ENCODE measurements around the gene EHMT1. TPM values are rescaled to one million over a fixed set of nuclear protein-coding genes. Genes with fewer than 3 reads are reported as not detected.

EHMT1 gene
- total RNA-seq, 2 donors from 2014 or later, result 106 to 108 TPM

DNA sequence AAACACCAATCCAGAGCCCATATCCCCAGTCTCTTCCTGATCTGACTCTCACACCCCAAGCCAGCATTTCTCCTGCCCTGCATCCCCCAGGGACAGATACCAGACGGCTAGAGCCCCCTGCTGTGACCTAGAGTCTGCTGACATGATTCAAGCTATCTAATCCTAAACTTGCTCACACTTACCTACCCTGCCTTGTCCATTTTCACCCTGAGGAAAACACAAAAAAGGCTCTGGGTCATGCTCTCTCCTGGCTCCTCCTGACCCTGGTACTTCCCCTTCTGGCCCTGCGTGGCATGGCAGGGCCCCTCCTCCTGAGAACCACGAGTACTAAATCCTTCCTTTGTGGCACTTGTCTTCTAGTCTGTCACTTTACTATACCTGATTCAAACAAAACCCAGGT is 16.1 kb upstream of the EHMT1 start:
- Mint-ChIP-seq H3K27ac (peak overlapping the region; percentile 32), H3K4me3 (no peak overlapping the region), H3K27me3 (no peaks in the 10 kb centered on the region), H3K4me1 (peaks cover 25% of the 10 kb centered on the region), H3K36me3 (ENCODE audit: low read depth) (no peaks in the 10 kb centered on the region)
- DNase-seq, result no peak
- H3K9me3 ChIP-seq (ENCODE audit: control insufficient read depth, low read length, poor library complexity, severe bottlenecking), result no peaks in the 10 kb centered on the region
- ATAC-seq, result no peak

DNA sequence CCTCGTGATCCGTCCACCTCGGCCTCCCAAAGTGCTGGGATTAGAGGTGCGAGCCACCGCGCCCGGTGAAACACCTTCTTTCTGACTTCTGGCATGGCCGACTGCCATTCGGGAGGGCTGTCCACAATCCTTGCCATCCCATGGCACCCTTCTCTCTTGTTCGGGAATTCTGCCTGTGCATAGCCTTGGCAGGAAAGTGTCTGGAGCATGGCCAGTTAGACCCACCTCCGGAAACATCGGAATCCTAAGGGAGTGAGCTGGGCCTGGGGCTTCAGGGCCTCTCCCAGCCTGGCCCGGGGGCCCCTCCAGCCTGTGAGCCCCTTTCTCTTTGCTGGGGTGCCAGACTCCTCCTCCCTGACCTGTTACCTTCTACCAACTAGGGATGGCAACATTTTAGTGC is 14.9 kb upstream of the EHMT1 start:
- Mint-ChIP-seq H3K36me3 (ENCODE audit: low read depth) (no peaks in the 10 kb centered on the region), H3K4me1 (peaks cover 21% of the 10 kb centered on the region), H3K4me3 (peak overlapping the region; percentile 65), H3K27ac (peak overlapping the region; percentile 32), H3K27me3 (no peaks in the 10 kb centered on the region)
- DNase-seq, result no peak
- H3K9me3 ChIP-seq (ENCODE audit: control insufficient read depth, low read length, poor library complexity, severe bottlenecking), result no peaks in the 10 kb centered on the region
- no peak for ATAC-seq

DNA sequence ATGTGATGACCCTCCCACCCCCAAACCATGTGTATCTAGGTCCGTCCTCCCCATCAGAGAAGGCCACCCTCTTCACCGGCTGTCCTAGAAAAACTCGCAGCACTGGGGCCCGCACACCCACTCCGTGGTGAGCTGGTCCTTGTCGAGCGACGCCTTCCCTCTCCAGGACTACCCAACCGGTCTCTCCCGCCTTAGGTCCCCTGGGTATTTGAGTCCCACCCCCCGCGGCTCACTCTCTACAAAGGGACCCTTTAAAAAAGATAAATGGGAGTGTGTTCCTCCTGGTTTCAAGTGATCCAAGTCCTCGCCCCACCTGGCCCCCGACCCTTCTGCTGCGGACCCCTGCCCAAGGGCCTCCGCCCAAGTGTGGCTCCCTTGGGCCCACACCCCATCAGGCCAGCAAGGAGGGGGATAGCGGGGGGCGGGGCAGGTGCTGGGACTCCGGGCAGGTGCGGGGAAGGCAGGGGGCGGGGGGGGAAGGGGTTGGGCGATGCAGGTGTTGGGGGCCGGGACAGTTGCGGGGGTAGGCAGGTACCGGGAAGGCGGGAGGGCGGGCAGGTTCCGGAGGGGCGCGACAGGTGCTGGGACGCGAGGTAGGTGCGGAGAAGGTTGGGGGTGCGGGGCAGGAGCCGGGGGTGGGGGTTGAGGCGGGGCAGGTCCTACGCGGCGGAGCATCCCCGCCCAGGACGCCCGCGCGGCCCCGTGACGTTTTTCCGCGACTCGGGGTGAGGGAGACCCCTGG is 14.3 kb upstream of the EHMT1 start:
- no peak for DNase-seq
- H3K36me3 Mint-ChIP-seq (ENCODE audit: low read depth), result no peaks in the 10 kb centered on the region
- no peak for ATAC-seq
- H3K27ac Mint-ChIP-seq, result no peak overlapping the region
- no peaks in the 10 kb centered on the region for H3K27me3 Mint-ChIP-seq
- peak overlapping the region; percentile 65 for H3K4me3 Mint-ChIP-seq
- peaks cover 21% of the 10 kb centered on the region for H3K4me1 Mint-ChIP-seq
- no peaks in the 10 kb centered on the region for H3K9me3 ChIP-seq (ENCODE audit: control insufficient read depth, low read length, poor library complexity, severe bottlenecking)

DNA sequence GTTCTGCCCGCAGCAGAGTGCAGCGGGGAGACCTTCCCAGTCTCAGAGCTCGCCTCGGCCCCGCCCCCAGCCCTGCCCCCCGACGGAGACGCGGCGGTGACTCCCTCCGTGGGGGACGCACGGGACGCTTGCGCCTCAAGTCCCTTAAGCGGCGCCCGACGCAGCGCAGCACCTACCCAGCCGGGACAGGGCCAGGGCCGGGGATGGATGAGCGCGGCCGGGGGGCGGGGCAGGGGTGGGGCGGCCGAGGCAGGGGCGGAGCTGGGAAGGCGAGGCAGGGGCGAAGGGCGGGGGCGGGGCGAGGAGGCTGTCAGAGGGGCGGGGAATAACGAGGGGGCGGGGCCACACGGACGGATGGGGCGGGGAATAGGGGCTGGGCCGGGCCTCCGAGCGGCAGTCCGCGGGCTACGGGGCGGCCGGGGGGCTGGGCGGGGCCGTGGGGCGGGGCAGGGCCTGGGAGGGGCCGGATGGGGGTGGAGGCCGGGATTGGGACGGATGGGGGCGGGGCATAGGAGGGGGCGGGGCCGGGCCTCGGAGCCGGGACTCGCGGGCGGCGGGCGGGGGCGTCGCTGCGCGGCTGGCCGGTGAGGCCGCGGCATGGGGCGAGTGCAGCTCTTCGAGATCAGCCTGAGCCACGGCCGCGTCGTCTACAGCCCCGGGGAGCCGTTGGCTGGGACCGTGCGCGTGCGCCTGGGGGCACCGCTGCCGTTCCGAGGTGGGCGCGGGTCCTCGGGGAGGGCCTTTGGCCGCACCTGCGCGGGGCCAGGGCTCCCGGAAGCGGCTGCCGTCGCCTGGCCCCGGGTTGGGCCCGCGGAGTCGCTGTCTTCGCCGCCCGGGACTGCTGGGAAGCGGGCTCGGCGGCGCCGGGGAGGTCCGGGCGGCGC is 13.4 kb upstream of the EHMT1 start, which contains the start of gene ARRDC1:
Gene ARRDC1 (plus strand): TSS at position 566 of the 884 bp plus-strand sequence. CDS start 32 bp downstream, at position 598.
- DNase-seq (peak; percentile 74 to 94 (median 93)), ATAC-seq (peak; percentile 85)
- Mint-ChIP-seq H3K4me1 (peaks cover 21% of the 10 kb centered on the region), H3K27me3 (no peaks in the 10 kb centered on the region), H3K27ac (no peak within 1 kb of the TSS), H3K36me3 (ENCODE audit: low read depth) (no peaks in the 10 kb centered on the region), H3K4me3 (peak within 1 kb of the TSS; percentile 90)
- H3K9me3 ChIP-seq (ENCODE audit: control insufficient read depth, low read length, poor library complexity, severe bottlenecking), result no peaks in the 10 kb centered on the region

DNA sequence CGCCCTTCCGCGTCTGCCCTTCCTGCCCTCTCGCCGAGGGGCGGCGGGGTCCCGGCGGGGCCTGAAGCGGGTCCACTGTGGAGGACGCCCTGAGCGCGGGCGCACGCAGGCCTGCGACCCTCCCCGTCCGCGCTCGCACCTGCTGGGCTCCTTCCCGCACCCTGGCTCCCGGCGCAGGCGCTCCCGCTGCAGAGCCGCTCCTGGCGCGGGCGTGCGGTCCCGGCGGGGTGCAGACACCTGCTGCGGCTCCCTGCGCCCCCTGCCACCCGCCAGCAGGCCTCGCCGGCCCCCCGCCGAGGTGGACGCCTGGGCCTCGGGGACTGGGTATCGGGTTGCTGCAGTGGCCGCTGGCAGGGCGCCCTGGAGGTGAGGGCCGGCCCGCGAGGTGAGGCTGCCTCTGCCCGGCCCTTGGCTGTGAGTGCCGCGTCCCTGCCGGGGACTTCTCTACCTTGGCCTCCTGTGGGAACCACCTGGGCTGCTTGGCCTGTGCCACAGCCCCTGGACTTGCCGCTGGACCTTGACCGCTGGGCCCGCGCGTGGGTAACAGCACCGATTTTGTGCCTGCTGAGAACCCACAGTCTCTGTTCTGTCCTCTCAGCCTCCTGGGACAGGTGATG is 12.7 kb upstream of the EHMT1 start:
- Mint-ChIP-seq H3K27ac (no peak overlapping the region), H3K4me3 (peak overlapping the region; percentile 90), H3K4me1 (peaks cover 23% of the 10 kb centered on the region), H3K36me3 (ENCODE audit: low read depth) (no peaks in the 10 kb centered on the region), H3K27me3 (no peaks in the 10 kb centered on the region)
- DNase-seq, result peak in 1 of 3 donors; percentile 30
- H3K9me3 ChIP-seq (ENCODE audit: control insufficient read depth, low read length, poor library complexity, severe bottlenecking), result no peaks in the 10 kb centered on the region
- ATAC-seq, result peak; percentile 6

DNA sequence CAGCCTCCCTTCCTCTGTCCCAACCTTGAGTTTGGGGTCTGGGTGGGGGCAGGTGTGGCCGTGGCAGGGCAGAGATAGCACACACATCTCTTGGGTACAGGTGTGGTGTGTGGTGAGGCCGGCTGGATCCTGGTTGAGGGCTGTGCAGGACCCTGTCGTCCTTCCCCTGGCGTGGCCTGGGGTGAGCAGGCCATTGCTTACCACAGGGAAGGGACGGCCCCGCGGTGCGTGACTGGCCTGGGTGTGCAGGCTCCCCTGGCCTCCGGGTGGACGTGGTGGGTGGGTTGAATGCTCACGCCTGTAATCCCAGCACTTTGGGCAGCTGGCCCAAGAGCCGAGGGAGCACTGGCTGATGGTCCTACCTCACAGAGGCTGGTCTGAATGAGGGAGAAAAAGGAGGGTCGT is 12.1 kb upstream of the EHMT1 start:
- DNase-seq (no peak), ATAC-seq (no peak)
- peak overlapping the region; percentile 56 for H3K27ac Mint-ChIP-seq
- H3K4me3 Mint-ChIP-seq, result peak overlapping the region; percentile 90
- peaks cover 28% of the 10 kb centered on the region for H3K4me1 Mint-ChIP-seq
- H3K9me3 ChIP-seq (ENCODE audit: control insufficient read depth, low read length, poor library complexity, severe bottlenecking), result no peaks in the 10 kb centered on the region
- no peaks in the 10 kb centered on the region for H3K36me3 Mint-ChIP-seq (ENCODE audit: low read depth)
- no peaks in the 10 kb centered on the region for H3K27me3 Mint-ChIP-seq

DNA sequence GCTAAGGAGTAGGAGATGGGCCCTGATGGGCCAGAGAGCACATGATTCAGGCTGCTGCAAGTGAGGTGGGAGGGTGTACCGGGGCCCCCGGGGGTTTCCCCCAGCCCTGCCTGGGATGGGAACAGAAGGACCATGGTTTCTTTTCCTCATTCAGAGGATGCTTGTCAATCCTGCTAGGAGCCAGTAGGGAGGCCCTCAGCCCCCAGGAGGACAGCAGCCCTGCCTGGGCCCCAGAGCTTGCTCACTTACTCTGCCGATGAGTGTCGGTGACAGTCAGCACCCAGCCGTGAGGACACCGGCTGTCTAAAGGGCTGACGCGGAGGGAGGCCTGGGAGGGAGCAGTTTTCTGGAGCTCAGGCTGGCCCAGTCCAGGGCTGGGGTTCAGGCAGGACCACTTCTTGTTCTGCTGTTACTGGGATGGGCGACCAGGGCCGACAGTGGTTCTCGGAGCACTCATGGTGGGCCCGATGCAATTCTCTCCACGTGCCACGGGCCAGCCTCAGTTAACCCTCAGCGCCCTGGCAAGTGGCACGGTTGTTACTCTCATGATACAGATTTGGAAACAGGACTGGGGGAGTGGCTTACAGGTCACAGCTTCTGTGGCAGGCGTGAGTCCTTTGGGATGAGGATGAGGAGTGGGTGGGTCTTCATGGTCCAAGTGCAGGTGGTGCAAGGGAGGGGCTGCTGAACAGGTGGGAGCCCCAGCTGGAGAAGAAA is 11.5 kb upstream of the EHMT1 start:
- Mint-ChIP-seq H3K4me1 (peaks cover 28% of the 10 kb centered on the region), H3K27ac (peak overlapping the region; percentile 56), H3K27me3 (no peaks in the 10 kb centered on the region), H3K36me3 (ENCODE audit: low read depth) (no peaks in the 10 kb centered on the region), H3K4me3 (peak overlapping the region; percentile 90)
- DNase-seq (no peak), ATAC-seq (no peak)
- H3K9me3 ChIP-seq (ENCODE audit: control insufficient read depth, low read length, poor library complexity, severe bottlenecking), result no peaks in the 10 kb centered on the region

DNA sequence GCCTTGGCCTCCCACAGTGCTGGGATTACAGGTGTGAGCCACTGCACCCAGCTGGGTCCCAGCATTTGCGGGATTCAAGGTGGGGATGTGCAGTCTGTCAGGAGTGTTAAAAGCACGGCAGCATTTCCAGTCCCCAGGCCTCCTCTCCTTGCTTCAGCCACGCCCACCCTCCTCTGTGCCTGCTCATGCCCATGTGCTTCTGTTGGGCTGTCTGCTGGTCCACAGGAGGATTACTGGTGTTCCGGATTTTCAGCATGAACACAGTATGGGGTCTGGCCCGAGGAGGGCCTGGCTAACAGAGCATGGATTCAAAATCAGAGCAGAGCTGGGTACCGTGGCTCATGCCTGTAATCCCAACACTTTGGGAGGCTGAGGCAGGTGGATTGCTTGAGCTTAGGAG is 7.9 kb upstream of the EHMT1 start:
- Mint-ChIP-seq H3K27ac (peak overlapping the region; percentile 73), H3K27me3 (no peaks in the 10 kb centered on the region), H3K4me3 (peak overlapping the region; percentile 41), H3K4me1 (peaks cover 27% of the 10 kb centered on the region), H3K36me3 (ENCODE audit: low read depth) (no peaks in the 10 kb centered on the region)
- H3K9me3 ChIP-seq (ENCODE audit: control insufficient read depth, low read length, poor library complexity, severe bottlenecking), result no peaks in the 10 kb centered on the region
- no peak for ATAC-seq
- DNase-seq, result no peak

DNA sequence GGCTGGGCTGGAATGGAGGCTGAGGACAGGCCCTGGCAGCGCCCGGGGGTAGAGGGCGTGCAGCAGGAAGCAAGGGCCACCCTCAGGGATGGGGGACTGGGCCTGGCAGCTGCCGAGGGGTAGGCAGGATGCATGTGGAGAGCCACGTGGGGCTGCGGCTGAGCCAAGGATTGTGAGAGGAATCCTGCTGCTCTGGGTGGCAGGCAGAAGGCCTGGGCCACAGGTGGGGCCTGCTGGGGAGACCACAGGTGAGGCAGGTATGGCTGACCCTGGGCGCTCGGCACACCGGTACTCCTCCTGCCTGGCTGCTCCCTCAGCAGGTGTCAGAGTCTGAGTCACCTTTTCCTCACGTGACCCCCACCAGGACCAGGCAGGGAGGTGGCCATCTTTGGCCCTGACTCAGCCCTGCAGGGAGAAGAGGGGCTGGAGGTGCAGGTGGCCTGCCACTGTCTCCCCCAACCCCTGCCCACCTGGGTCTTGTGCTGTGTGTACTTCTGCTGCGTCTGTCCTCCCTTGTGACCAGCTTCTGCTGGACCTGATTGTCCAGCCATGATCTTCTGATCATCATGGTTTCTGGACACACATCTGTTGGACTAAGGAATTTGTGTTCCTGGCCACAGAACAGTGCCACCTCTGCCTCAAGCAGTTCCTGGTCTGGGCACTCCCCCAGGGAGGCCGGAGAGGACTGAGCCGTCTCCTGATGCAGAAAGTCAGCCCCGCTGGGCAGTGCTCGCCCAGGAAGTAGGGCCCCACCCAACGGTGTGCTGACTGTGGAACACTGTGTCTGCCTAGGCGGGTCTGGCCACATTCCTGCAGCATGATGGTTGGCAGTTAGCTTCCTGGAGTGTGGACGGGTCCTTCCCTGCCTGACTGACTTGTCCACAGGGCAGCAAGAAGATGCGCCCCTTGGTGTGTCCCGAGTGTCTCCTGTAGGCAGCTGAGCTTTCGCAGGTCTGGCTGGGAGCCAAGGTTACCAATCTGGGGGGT is 6.9 kb upstream of the EHMT1 start:
- H3K4me1 Mint-ChIP-seq, result peaks cover 22% of the 10 kb centered on the region
- ATAC-seq (peak; percentile 63), DNase-seq (no peak)
- H3K4me3 Mint-ChIP-seq, result no peak overlapping the region
- H3K9me3 ChIP-seq (ENCODE audit: control insufficient read depth, low read length, poor library complexity, severe bottlenecking), result no peaks in the 10 kb centered on the region
- H3K36me3 Mint-ChIP-seq (ENCODE audit: low read depth), result no peaks in the 10 kb centered on the region
- no peaks in the 10 kb centered on the region for H3K27me3 Mint-ChIP-seq
- no peak overlapping the region for H3K27ac Mint-ChIP-seq

DNA sequence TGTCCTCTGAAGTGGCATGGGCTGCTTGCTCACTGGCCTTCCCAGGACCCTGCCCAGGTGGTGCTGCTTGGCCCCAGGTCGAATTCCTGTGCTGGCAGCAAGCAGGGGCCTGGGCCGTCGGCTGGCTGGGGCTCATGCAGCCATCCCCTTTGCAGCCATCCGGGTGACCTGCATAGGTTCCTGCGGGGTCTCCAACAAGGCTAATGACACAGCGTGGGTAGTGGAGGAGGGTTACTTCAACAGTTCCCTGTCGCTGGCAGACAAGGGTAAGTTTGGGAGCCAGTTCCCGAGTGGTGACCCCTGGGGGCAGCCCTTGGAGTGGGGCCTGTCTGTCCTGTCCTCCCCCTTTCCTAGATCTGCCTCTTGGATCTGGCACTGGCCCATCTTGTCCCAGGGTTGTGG is 6.1 kb upstream of the EHMT1 start:
- H3K9me3 ChIP-seq (ENCODE audit: control insufficient read depth, low read length, poor library complexity, severe bottlenecking), result no peaks in the 10 kb centered on the region
- DNase-seq (no peak), ATAC-seq (no peak)
- H3K4me3 Mint-ChIP-seq, result no peak overlapping the region
- H3K36me3 Mint-ChIP-seq (ENCODE audit: low read depth), result no peaks in the 10 kb centered on the region
- H3K27ac Mint-ChIP-seq, result no peak overlapping the region
- no peaks in the 10 kb centered on the region for H3K27me3 Mint-ChIP-seq
- peaks cover 22% of the 10 kb centered on the region for H3K4me1 Mint-ChIP-seq

DNA sequence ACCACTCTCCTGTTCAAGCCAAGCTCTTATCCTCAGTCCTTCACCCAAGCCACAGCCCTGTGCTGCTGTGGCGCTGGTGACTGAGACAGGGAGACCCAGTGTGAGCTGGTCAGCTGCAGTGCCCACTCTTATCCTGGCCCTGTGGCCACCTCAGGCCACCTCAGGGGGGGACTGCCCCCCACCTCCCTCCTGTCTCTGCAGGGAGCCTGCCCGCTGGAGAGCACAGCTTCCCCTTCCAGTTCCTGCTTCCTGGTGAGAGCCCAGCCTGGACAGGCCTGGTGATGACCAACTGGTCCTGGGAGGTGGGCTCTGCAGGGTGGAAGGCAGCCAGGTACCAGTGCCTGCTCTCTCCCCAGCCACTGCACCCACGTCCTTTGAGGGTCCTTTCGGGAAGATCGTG is 5.5 kb upstream of the EHMT1 start:
- Mint-ChIP-seq H3K27me3 (no peaks in the 10 kb centered on the region), H3K27ac (peak overlapping the region; percentile 3), H3K4me1 (peaks cover 24% of the 10 kb centered on the region), H3K36me3 (ENCODE audit: low read depth) (no peaks in the 10 kb centered on the region), H3K4me3 (no peak overlapping the region)
- ATAC-seq (no peak), DNase-seq (no peak)
- no peaks in the 10 kb centered on the region for H3K9me3 ChIP-seq (ENCODE audit: control insufficient read depth, low read length, poor library complexity, severe bottlenecking)
